AML-193 (cell line): ENCODE data around the gene C14orf93.
"Not testable (repeated sequence)": the region's sequence is repeated elsewhere in the genome, so short reads cannot be mapped to it uniquely, and the experiment has no call there.

ENCODE experiments used
- DNase-seq, 2 experiments: peaks; one replicate each; lab custom pipeline; 2025; lab: John Stamatoyannopoulos, UW

Gene C14orf93

DNA sequence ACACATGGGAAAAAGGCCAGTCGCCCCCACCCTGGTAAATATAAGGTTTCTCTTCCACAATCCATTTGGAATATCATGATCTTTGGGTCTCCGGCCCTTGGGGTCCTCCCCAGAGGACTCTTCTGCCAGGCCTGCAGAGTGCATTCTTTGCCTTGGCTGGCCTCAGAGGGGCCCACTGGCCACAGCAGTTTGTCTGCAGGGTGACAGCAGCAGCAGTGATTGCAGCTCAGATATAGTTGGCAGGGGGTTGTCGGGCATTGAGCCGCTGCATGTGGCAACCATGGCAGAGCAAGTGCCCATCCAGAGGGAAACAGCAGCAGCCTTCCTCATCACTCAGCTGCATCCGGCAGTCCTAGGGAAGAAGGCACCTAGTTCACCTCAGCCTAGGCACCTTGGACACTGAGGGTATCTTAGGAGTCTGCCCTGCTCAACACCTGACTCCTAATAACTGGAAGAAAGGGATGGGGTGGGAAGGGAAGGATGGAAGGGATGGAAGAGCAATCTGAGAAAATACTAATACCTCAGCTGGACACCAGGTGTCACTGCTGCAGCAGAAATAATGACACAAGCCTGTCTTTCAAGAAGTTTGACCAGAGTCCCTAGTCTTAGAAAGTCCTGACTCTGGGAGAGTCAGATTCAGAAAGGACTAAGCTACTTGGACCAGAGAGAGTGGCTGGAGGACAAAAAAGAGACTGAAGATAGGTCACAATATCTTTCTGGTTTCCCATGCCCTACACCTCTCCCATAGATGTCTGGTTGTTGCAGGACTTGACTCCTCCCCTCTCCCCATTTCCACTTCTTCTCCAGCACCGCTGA lies 36.5 kb downstream of the C14orf93 start:
- DNase-seq, result peak; percentile 33 to 49

DNA sequence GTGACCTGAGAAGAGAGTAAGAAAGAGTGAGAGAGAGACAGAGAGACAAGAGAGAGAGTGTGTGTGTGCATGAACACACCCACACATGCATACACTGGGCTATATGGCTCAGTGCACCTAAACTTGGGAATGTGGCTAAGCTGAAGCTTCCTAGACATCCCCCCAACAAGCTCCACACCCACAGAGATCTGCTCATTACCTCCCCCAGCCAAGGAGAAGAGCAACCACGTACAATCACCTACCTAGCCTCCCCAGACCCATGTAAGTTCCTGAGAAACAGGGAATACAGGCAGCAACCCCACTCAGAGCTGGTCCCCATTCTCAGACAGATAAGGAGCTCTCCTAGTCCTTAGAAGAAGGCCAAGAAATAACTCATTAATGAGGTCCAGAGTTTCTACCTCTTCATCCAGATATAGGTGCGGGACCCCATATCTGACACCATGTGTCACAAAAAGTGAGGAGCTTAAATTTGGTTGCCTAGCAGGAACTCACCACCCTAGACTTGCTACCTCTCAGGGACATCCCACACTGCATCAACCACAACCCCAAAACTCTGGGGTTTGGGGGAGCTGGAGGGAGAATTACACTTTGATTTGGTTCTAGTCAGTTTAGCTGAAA lies 37.5 kb downstream of the C14orf93 start:
- no peak for DNase-seq

DNA sequence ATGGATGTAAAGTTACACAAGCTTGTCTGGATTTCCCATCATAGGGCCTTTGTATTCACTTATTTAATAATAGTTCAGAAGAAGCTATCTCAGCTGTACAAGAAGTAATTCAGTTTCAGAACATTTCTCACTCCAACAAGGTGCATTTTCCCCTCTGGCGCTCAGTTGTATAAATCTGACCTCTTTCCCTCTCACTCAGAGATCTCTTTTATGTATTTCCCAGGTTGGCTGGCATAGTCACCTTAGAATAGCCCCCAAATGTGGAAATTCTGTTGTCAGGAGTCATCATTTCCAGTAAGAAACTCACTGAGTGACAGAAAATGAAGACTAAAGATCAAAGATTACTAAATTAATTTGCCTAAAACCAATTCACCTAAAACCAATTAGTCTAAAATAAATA lies 38.8 kb downstream of the C14orf93 start:
- DNase-seq, result no peak

DNA sequence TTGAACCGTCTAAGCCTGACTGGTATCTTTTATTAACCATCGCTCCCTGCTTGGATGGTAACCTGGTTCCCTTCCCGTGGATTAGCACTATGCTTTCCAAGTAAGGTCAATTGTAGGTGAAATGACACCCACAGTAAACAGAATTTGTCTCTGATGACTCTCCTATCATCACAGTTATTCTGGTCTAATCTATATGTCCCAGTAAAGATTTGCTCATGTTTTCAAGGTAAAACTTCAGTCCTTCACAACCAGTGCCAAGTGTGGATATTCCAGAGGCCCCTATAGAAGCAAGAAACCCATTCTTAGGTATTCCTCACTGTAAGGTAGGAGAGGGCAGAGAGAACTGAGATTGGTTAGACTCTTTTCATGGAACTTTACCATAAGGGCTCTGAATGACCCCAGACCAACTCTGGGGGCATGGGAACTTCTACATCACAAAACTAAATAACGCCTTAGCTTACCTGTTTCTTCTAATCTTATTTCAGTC lies 43.1 kb downstream of the C14orf93 start:
- DNase-seq, result no peak

DNA sequence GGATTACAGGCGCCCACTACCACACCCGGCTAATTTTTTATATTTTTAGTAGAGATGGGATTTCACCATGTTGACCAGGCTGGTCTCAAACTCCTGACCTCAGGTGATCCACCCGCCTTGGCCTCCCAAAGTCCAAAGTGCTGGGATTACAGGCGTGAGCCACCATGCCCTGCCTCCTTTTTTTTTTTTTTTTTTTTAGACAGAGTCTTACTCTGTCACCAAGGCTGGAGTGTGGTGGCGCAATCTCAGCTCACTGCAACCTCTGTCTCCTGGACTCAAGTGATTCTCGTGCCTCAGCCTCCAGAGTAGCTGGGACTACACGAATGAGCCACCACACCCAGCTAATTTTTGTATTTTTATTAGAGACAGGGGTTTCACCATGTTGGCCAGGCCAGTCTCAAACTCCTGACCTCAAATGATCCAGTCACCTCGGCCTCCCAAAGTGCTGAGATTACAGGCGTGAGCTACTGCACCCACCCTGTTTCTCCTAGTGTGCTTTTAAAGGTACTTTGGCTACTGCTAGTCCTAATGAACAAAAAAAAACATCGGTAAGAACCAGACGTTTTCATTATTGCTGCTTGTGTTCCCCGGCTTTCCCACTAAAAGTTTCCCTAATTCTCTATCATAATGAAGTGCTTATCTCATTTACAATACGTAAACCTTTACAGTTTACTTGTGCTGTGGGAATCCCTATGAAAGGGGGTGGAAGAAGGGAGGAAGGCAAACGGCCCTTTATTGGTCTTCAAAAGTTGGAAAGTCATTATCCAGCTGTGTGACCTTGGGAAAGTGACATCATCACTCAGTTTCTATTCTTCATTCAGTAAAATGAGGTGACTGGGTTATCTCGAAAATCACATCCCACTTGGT lies 43.8 kb downstream of the C14orf93 start:
- DNase-seq, result not testable (repeated sequence)

DNA sequence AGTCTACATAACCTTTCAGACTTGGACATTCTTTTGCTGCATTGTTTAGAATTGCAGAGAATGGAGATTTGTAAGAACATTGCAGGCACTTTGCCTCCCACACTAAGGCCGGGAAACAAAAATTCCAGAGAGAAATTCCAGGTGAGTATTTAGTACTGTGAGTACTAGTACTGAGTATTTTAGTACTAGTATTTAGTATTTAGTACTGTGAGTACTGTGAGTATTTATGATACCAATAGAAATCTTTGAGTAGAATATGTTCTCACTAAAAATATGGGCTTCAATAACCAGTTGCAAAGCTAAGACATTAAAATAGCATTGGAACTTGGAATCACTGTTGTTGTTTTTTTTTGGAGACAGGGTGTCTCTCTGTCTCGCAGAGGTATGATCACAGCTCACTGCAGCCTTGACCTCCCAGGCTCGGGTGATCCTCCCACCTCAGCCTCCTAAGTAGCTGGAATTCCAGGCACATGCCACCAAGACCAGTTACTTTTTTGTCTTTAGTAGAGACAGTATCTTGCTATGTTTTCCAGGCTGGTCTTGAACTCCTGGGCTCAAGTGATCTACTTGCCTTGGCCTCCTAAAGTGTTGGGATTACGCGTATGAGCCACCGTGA lies 47.8 kb downstream of the C14orf93 start:
- DNase-seq, result no peak

DNA sequence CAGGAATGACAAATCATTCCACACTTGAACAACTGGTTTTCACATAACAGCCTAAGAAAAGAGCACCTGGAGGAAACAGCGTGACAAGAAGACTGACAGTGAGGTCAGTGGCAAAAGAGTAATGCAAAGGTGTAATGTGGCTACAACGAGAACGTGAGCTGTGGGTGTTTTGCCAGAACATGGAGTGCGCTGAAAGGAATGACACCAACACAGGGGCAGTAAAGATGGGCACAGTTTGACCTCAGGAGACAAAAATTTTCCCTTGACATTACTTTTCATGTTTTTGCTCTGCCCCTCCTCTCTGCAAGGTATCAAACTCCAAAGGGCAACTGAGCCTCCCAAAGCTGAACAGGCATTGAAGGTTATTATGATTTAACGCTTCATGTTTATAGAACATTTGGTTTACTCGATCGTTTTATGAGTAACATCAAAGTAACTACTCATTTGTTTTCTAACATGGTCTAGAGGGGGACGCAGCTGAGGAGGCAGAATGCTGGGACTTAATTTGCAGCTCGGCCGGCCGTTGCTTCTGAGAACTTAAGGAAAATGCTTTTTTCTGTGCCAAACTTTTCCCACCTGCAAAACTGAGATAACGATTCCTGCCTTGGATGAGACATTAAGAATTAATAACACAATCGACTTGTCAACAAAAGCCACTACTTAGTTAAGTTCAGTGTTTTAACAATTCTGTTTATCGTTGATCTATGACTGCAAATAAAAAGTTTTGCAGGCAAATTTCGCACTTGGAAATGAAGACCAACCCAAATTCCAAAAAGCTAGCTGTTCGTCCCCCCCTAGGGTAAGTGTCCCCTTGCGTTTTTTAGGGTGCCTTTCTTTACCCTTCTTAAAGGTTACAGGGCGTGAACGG lies 54.0 kb downstream of the C14orf93 start:
- no peak for DNase-seq

DNA sequence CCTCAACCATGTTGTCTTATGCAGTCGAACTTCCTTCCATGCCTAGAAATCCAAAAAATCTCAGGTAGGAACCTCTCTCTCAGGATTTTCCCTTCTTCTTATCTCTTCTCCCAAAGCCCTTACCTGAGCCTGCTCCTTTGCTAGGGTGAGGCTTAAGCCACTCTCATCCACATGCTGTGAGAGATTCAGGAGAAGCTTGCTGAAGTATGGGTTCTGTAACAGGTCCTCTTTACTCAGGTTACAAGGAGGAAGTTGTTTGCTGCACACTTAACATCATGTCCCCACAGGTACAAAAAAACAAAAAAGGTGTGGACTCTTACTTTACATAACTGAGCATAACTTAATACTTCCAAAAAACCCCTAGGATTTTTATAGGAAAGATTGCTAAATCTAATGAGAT lies 57.5 kb downstream of the C14orf93 start:
- no peak for DNase-seq

DNA sequence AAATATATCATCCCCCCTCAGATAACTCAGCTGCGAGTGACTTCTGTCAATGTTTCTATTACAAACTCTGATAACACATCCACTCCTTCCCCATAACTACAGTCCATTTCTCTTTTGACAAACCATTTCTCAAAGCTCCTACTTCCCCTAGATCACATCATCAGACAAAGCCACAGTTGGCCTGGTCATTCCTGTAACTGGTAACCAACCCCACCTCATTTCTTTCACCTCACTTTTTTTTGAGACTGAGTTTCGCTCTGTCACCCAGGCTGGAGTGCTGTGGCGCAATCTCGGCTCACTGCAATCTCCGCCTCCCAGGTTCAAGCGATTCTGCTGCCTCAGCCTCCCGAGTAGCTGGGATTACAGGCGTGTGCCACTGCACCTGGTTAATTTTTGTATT lies 58.1 kb downstream of the C14orf93 start:
- DNase-seq, result peak; percentile 71

DNA sequence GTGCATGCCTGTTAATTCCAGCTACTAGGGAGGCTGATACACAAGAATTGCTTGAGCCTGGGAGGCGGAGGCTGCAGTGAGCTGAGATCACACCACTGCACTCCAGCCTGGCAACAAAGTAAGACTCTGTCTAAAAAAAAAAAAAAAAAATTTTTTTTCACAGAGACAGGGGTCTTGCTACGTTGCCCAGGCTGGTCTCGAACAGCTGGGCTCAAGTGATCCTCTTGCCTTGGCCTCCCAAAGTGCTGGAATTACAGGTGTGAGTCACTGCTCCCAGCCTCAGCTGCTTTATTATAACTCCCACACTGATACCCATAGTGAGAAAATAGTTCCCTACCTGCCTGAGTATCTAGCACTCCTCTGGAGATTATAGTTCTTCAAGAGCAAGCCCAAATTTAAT lies 64.3 kb downstream of the C14orf93 start:
- DNase-seq, result no peak

DNA sequence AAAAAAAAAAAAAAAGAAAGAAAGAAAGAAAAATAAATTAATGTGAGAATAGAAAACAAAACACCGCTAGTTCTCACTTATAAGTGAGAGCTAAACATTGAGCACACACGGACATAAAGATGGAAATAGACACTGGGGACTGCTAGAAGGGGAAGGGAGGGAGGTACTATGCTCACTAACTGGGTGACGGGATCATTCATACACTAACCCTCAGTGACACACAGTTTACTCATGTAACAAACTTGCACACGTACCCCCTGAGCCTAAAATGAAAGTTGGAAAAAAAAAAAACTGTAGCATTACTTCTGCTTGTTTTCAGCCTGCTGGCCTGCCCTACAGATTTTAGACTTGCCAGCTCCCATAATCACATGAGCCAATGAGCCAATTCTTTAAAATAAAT lies 70.3 kb downstream of the C14orf93 start:
- no peak for DNase-seq
